Spleen (tissue), 7 donors: ENCODE results near the gene KCNF1.

ENCODE experiments used
- CTCF ChIP-seq, 11 experiments: fragments of 200-600 bp in 7 of 11; fragments of 450-650 bp in 4 of 11; sonication (generic) in 4 of 11; IDR thresholded peaks in 8 of 11; conservative IDR thresholded peaks in 3 of 11; 1 replicate in 7 of 11; 2 replicates in 4 of 11; pipeline versions ENCODE4 v1.4.0 to v1.8.0; 2016 to 2021; ENCODE audit warnings: antibody characterized with exemption in 11 of 11, inconsistent platforms in 4 of 11, mild to moderate bottlenecking in 1 of 11
- POLR2A ChIP-seq, 3 donors: fragments of 450-650 bp; IDR thresholded peaks; one replicate each; pipeline ENCODE4 v1.5.1; 2017; ENCODE audit warnings: antibody characterized with exemption in 3 of 3, mild to moderate bottlenecking in 1 of 3
- POLR2AphosphoS5 ChIP-seq, 3 donors: sonication (generic); formaldehyde crosslinking; IDR thresholded peaks; one replicate each; pipeline ENCODE4 v1.5.1; 2017; ENCODE audit warnings: antibody characterized with exemption in 3 of 3
- donor health status: DM: no; HTN: no; CAD: no; lungs with moderate emphysema.
- donor health status: DM: no; HTN: no; CAD: no.
- donor health status: DM: no; HTN: no; CAD: no.

- no peak for TF ChIP-seq CTCF (IDR thresholded peaks at IDR 0.05 in 8 of 11, conservative IDR thresholded peaks at IDR 0.05 in 3 of 11)
- no peak for TF ChIP-seq POLR2A (IDR thresholded peaks at IDR 0.05)
- no peak for TF ChIP-seq POLR2AphosphoS5 (IDR thresholded peaks at IDR 0.05)
Measured at GRCh38 chr2:10897956-10898355, 13.8 kb upstream of the KCNF1 start.
